ENCODE results near the gene IL2RG.

IL2RG gene

GRCh38 chrX:71111141-71111843 is at the start of gene IL2RG:
TSS of gene IL2RG (minus strand) at chrX:71111577. CDS start at chrX:71111539, 38 bp downstream.
- FAIRE-seq (no peak), DNase-seq (ENCODE audit: low spot score) (no peak)

- FAIRE-seq, result no peak
These were observed 49.1 kb upstream of the IL2RG start for GRCh38 chrX:71160475-71160874.

GRCh38 chrX:71159335-71159734 is 48.0 kb upstream of the IL2RG start:
- no peak for FAIRE-seq
- no peak for DNase-seq (ENCODE audit: low spot score)

More at GRCh38 chrX:71160475-71160874, 49.1 kb upstream of the IL2RG start:
- DNase-seq (ENCODE audit: low spot score), result no peak

- DNase-seq (ENCODE audit: low spot score), result no peak
- FAIRE-seq, result no peak
These were observed 47.2 kb upstream of the IL2RG start for GRCh38 chrX:71158603-71159002.

GRCh38 chrX:71154641-71155040 is 43.3 kb upstream of the IL2RG start:
- DNase-seq (ENCODE audit: low spot score) (no peak), FAIRE-seq (no peak)

GRCh38 chrX:71154196-71154595 is 42.8 kb upstream of the IL2RG start:
- DNase-seq (ENCODE audit: low spot score) (no peak), FAIRE-seq (no peak)

GRCh38 chrX:71151366-71151765 is 40.0 kb upstream of the IL2RG start:
- no peak for FAIRE-seq

GRCh38 chrX:71148278-71148663 is 36.9 kb upstream of the IL2RG start:
- FAIRE-seq, result no peak
- DNase-seq (ENCODE audit: low spot score), result no peak

More at GRCh38 chrX:71151366-71151765, 40.0 kb upstream of the IL2RG start:
- DNase-seq (ENCODE audit: low spot score), result no peak

- DNase-seq (ENCODE audit: low spot score), result no peak
- no peak for FAIRE-seq
These were observed 36.3 kb upstream of the IL2RG start for GRCh38 chrX:71147496-71148277.

GRCh38 chrX:71144651-71145050 is 33.3 kb upstream of the IL2RG start, which contains the start of gene NLGN3:
TSS of gene NLGN3 (plus strand) at chrX:71144841. CDS start at chrX:71147750, 2,909 bp downstream.
- DNase-seq (ENCODE audit: low spot score), result peak; percentile 9

GRCh38 chrX:71143508-71143907 is 32.1 kb upstream of the IL2RG start:
- no peak for DNase-seq (ENCODE audit: low spot score)

More at GRCh38 chrX:71144651-71145050, 33.3 kb upstream of the IL2RG start, which contains the start of gene NLGN3:
- FAIRE-seq, result no peak

GRCh38 chrX:71140440-71140839 is 29.1 kb upstream of the IL2RG start:
- no peak for FAIRE-seq
- DNase-seq (ENCODE audit: low spot score), result no peak

More at GRCh38 chrX:71143508-71143907, 32.1 kb upstream of the IL2RG start:
- no peak for FAIRE-seq

- no peak for FAIRE-seq
- DNase-seq (ENCODE audit: low spot score), result no peak
These were observed 20.1 kb upstream of the IL2RG start for GRCh38 chrX:71131510-71131909.

- DNase-seq (ENCODE audit: low spot score), result peak; percentile 62
- no peak for FAIRE-seq
These were observed 17.8 kb upstream of the IL2RG start for GRCh38 chrX:71128915-71129765.

- no peak for DNase-seq (ENCODE audit: low spot score)
- FAIRE-seq, result no peak
These were observed 16.9 kb upstream of the IL2RG start for GRCh38 chrX:71128166-71128833.

- DNase-seq (ENCODE audit: low spot score), result no peak
These were observed 7.7 kb upstream of the IL2RG start for GRCh38 chrX:71118985-71119535.

GRCh38 chrX:71118032-71118984 is 6.9 kb upstream of the IL2RG start, which contains the start of gene MED12:
TSS of gene MED12 (plus strand) at chrX:71118596. CDS start at chrX:71118755, 159 bp downstream.
- no peak for FAIRE-seq

More at GRCh38 chrX:71118985-71119535, 7.7 kb upstream of the IL2RG start:
- no peak for FAIRE-seq

GRCh38 chrX:71117358-71117757 is 6.0 kb upstream of the IL2RG start:
- DNase-seq (ENCODE audit: low spot score) (no peak), FAIRE-seq (no peak)

More at GRCh38 chrX:71118032-71118984, 6.9 kb upstream of the IL2RG start, which contains the start of gene MED12:
- DNase-seq (ENCODE audit: low spot score), result peak; percentile 75

- FAIRE-seq, result no peak
- DNase-seq (ENCODE audit: low spot score), result no peak
These were observed 599 bp upstream of the IL2RG start for GRCh38 chrX:71111921-71112431.
